PC-3 (cell line): ENCODE results near the gene DRD1.

Source experiments
- EZH2 ChIP-seq: fragments of 300-600 bp; sonication (generic); IDR thresholded peaks from one replicate; pipeline ENCODE4 v1.6.1; 2017; ENCODE audit warnings: antibody characterized with exemption, mild to moderate bottlenecking, low read length; ENCODE audit not compliant: unreplicated experiment
- EZH2phosphoT487 ChIP-seq: fragments of 300-600 bp; sonication (generic); IDR thresholded peaks from 2 replicates; pipeline ENCODE4 v1.6.1; 2018; ENCODE audit warnings: mild to moderate bottlenecking, antibody characterized with exemption, low read length, borderline replicate concordance
- TF ChIP-seq, protein P1 (sequence below): fragments of 300-600 bp; sonication (generic); conservative IDR thresholded peaks from 2 replicates; pipeline ENCODE4 v1.5.1; 2017; ENCODE audit warnings: antibody characterized with exemption, low read depth, mild to moderate bottlenecking, low read length

DNA sequence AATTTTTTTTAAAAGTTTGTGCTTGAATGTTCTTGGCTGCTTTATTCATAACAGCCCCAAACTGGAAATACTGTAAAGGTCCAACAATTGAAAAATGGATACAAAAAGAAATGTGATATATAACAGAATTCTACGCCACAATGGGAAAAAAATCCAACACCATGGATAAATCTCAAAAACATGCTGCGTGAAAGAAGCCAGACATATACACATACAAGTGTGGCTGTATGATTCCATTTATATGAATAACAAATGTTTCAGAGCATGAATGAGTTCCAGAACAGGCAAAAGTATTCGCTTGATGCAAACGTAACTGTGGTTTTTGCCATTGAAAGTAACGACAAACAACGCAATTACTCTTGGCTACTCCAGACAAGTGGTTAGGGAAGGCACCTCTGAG is 27.2 kb upstream of the DRD1 start:
- TF ChIP-seq, protein P1, sequence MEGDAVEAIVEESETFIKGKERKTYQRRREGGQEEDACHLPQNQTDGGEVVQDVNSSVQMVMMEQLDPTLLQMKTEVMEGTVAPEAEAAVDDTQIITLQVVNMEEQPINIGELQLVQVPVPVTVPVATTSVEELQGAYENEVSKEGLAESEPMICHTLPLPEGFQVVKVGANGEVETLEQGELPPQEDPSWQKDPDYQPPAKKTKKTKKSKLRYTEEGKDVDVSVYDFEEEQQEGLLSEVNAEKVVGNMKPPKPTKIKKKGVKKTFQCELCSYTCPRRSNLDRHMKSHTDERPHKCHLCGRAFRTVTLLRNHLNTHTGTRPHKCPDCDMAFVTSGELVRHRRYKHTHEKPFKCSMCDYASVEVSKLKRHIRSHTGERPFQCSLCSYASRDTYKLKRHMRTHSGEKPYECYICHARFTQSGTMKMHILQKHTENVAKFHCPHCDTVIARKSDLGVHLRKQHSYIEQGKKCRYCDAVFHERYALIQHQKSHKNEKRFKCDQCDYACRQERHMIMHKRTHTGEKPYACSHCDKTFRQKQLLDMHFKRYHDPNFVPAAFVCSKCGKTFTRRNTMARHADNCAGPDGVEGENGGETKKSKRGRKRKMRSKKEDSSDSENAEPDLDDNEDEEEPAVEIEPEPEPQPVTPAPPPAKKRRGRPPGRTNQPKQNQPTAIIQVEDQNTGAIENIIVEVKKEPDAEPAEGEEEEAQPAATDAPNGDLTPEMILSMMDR = no peak
- TF ChIP-seq EZH2 = no peak
- TF ChIP-seq EZH2phosphoT487 = no peak
